NCI-H1092 (cell line): ENCODE results near the gene MORN1.

ENCODE experiments used
- DNase-seq: peaks from one replicate; lab custom pipeline; 2025; lab: John Stamatoyannopoulos, UW

Gene MORN1

GRCh38 chr1:2373551-2374251, 17.7 kb downstream of the MORN1 start:
- DNase-seq: no peak

GRCh38 chr1:2372551-2373490, 18.5 kb downstream of the MORN1 start:
- DNase-seq: no peak

GRCh38 chr1:2368053-2368744, 23.2 kb downstream of the MORN1 start:
- no peak for DNase-seq

GRCh38 chr1:2363847-2364513, 27.4 kb downstream of the MORN1 start:
- no peak for DNase-seq

GRCh38 chr1:2360588-2361364, 30.6 kb downstream of the MORN1 start:
- DNase-seq: no peak

GRCh38 chr1:2358651-2359640, 32.4 kb downstream of the MORN1 start:
- no peak for DNase-seq

GRCh38 chr1:2358072-2358471, 33.3 kb downstream of the MORN1 start:
- DNase-seq: no peak

- no peak for DNase-seq
These were observed 34.2 kb downstream of the MORN1 start for GRCh38 chr1:2356911-2357845.

- DNase-seq: no peak
These were observed 35.0 kb downstream of the MORN1 start for GRCh38 chr1:2356401-2356800.

GRCh38 chr1:2355373-2356261, 35.7 kb downstream of the MORN1 start:
- DNase-seq: no peak

- no peak for DNase-seq
These were observed 36.6 kb downstream of the MORN1 start for GRCh38 chr1:2354511-2355372.

GRCh38 chr1:2353551-2354438, 37.6 kb downstream of the MORN1 start:
- DNase-seq: no peak

- no peak for DNase-seq
These were observed 38.3 kb downstream of the MORN1 start for GRCh38 chr1:2352897-2353550.

GRCh38 chr1:2352341-2352896, 38.9 kb downstream of the MORN1 start:
- DNase-seq: no peak

GRCh38 chr1:2351723-2352122, 39.6 kb downstream of the MORN1 start:
- no peak for DNase-seq
